ENCODE data around the gene CARF.

GRCh38 chr2:202945497-202945896 is 33.4 kb downstream of the CARF start:
- no peak for TF ChIP-seq CTCF (IDR thresholded peaks at IDR 0.05 in 8 of 11, conservative IDR thresholded peaks at IDR 0.05 in 3 of 11)
- no peak for TF ChIP-seq POLR2A (IDR thresholded peaks at IDR 0.05)

All from spleen (tissue), 7 donors.